Right ventricle myocardium superior (tissue), 1 donor: ENCODE measurements around the gene SHPK. TPM values are rescaled to one million over a fixed set of nuclear protein-coding genes. Genes with fewer than 3 reads are reported as not detected.

Experiments used
- ATAC-seq: fragments of 200-7000 bp; cut with Tn5 transposase; one replicate; pipeline ENCODE4 v1.9.1; 2020; ENCODE audit warnings: mild to moderate bottlenecking; ENCODE audit not compliant: poor library complexity
- DNase-seq: peaks from one replicate; pipeline ENCODE4 v3.0.0-alpha.2; 2020
- intact Hi-C: fragments of 100-400 bp; cut with DNase I; formaldehyde crosslinking; loops from one replicate; pipeline ENCODE4 v1.11.2; 2022
- long read RNA-seq: library from polyadenylated mRNA; unstranded; transcript quantifications from one replicate; pipeline ENCODE4 v2.0.0, GENCODE V29; 2021
- total RNA-seq: library from RNA; stranded (reverse); fragmentation: NEBNext Ultra II Directional; extraction: Animal tissue kit (Norgen Biotek cat#: 25700); gene quantifications from one replicate; pipeline ENCODE4 v1.2.1, GENCODE V29; 2021
- donor health status: DM: no; HTN: yes; CAD: no; lungs with severe emphysema.

Gene SHPK
- total RNA-seq, result 4.7 TPM
- long read RNA-seq, transcript SHPK-201 (7 exons, 3,838 nt), result major isoform, 8 of 9 reads
- long read RNA-seq, partial matches to known transcripts, result 0 of 9 reads
- long read RNA-seq, other reads (novel, unspliced or antisense), result 1 of 9 reads

- peak; percentile 98 for DNase-seq
- peak; percentile 97 for ATAC-seq
- intact Hi-C loops, result no loop called here
Observed at GRCh38 chr17:3636154-3636907, at the start of gene SHPK, which contains the start of gene CTNS. Gene SHPK (minus strand): TSS chr17:3636250. CDS start chr17:3636219, 31 bp downstream. Gene CTNS (plus strand): TSS chr17:3636760. CDS start chr17:3640207, 3,447 bp downstream.

- intact Hi-C loops, result no loop called here
- DNase-seq (no peak), ATAC-seq (no peak)
Observed at GRCh38 chr17:3685174-3685573, 49.1 kb upstream of the SHPK start.

- intact Hi-C loops, result no loop called here
- ATAC-seq, result peak; percentile 73
- no peak for DNase-seq
Observed at GRCh38 chr17:3683054-3683511, 47.0 kb upstream of the SHPK start.

GRCh38 chr17:3682033-3682432, 46.0 kb upstream of the SHPK start:
- DNase-seq (no peak), ATAC-seq (no peak)
- intact Hi-C loops, result no loop called here

- DNase-seq (no peak), ATAC-seq (no peak)
- intact Hi-C loops, result no loop called here
Observed at GRCh38 chr17:3681565-3681964, 45.5 kb upstream of the SHPK start.

GRCh38 chr17:3681057-3681456, 45.0 kb upstream of the SHPK start:
- intact Hi-C loops, result no loop called here
- no peak for ATAC-seq
- DNase-seq, result no peak

GRCh38 chr17:3679531-3680126, 43.6 kb upstream of the SHPK start:
- intact Hi-C loops, result no loop called here
- DNase-seq (no peak), ATAC-seq (no peak)

GRCh38 chr17:3678821-3679530, 42.9 kb upstream of the SHPK start:
- intact Hi-C loops, result no loop called here
- no peak for DNase-seq
- no peak for ATAC-seq

GRCh38 chr17:3678095-3678820, 42.2 kb upstream of the SHPK start:
- no peak for DNase-seq
- no peak for ATAC-seq
- intact Hi-C loops, result no loop called here

GRCh38 chr17:3675886-3676285, 39.8 kb upstream of the SHPK start:
- DNase-seq, result no peak

GRCh38 chr17:3672571-3672970, 36.5 kb upstream of the SHPK start:
- intact Hi-C loops, result no loop called here
- ATAC-seq (no peak), DNase-seq (no peak)

More at GRCh38 chr17:3675886-3676285, 39.8 kb upstream of the SHPK start:
- intact Hi-C loops, result no loop called here
- ATAC-seq, result no peak

GRCh38 chr17:3669548-3669947, 33.5 kb upstream of the SHPK start:
- DNase-seq (no peak), ATAC-seq (no peak)
- intact Hi-C loops, result no loop called here

GRCh38 chr17:3669085-3669347, 33.0 kb upstream of the SHPK start:
- intact Hi-C loops, result no loop called here
- DNase-seq (no peak), ATAC-seq (no peak)

- DNase-seq, result peak; percentile 100
- intact Hi-C loops, result no loop called here
- ATAC-seq, result peak; percentile 90
Observed at GRCh38 chr17:3668279-3669084, 32.4 kb upstream of the SHPK start, which contains the start of the genes EMC6 and TAX1BP3. Gene EMC6 (plus strand): TSS chr17:3668812. CDS start chr17:3669147, 335 bp downstream. Gene TAX1BP3 (minus strand): TSS chr17:3668578. CDS start chr17:3668526, 52 bp downstream.

- DNase-seq (peak; percentile 93), ATAC-seq (peak; percentile 82)
- intact Hi-C loops, result no loop called here
Observed at GRCh38 chr17:3667366-3668278, 31.6 kb upstream of the SHPK start.

GRCh38 chr17:3666516-3666915, 30.5 kb upstream of the SHPK start:
- ATAC-seq, result no peak

GRCh38 chr17:3665834-3666233, 29.8 kb upstream of the SHPK start:
- ATAC-seq, result no peak
- peak; percentile 65 for DNase-seq
- intact Hi-C loops, result no loop called here

More at GRCh38 chr17:3666516-3666915, 30.5 kb upstream of the SHPK start:
- DNase-seq, result no peak
- intact Hi-C loops, result no loop called here
